ENCODE results near the gene ZW10. TPM values are rescaled to one million over a fixed set of nuclear protein-coding genes. Genes with fewer than 3 reads are reported as not detected.

ZW10 gene
- total and polyA plus RNA-seq, 2 experiments from 2014 or later = 12.3 to 30.5 TPM

- no peak for TF ChIP-seq CREB1 (CRISPR knock-in tag; IDR thresholded peaks at IDR 0.05; ENCODE audit: low read depth)
- TF ChIP-seq CTCF (conservative IDR thresholded peaks at IDR 0.05; ENCODE audit: low read depth in 2 of 2) = no peak
- no peak for TF ChIP-seq STAT1 (IDR thresholded peaks at IDR 0.05; ENCODE audit: unreplicated experiment)
- no peak for TF ChIP-seq JUNB (IDR thresholded peaks at IDR 0.05; ENCODE audit: unreplicated experiment)
- no peak for TF ChIP-seq POLR2AphosphoS5 (IDR thresholded peaks at IDR 0.05; ENCODE audit: low read depth)
- no peak for TF ChIP-seq NANOG (IDR thresholded peaks at IDR 0.05; ENCODE audit: borderline replicate concordance)
- no peak for TF ChIP-seq ZNF114 (CRISPR knock-in tag; IDR thresholded peaks at IDR 0.05)
- no peak for TF ChIP-seq REST (IDR thresholded peaks at IDR 0.05; ENCODE audit: unreplicated experiment)
- no peak for TF ChIP-seq EZH2phosphoT487 (IDR thresholded peaks at IDR 0.05; ENCODE audit: unreplicated experiment)
- no peak for TF ChIP-seq ZNF462 (CRISPR knock-in tag; IDR thresholded peaks at IDR 0.05)
- TF ChIP-seq EZH2 (IDR thresholded peaks at IDR 0.05; ENCODE audit: low read depth, unreplicated experiment) = no peak
- no peak for TF ChIP-seq ETS1 (IDR thresholded peaks at IDR 0.05)
- TF ChIP-seq ZNF331 (CRISPR knock-in tag; IDR thresholded peaks at IDR 0.05; ENCODE audit: low read depth) = no peak
- DNase-seq (ENCODE audit: low spot score) = no peak
- H3K27me3 ChIP-seq (ENCODE audit: insufficient read depth) = no peaks in the 10 kb centered on the region
- Mint-ChIP-seq H3K9me3 (peaks cover 7% of the 10 kb centered on the region; the same call in 2 of the 3 replicates), H3K27ac (no peak overlapping the region), H3K4me3 (no peak overlapping the region), H3K36me3 (ENCODE audit: low read depth) (peaks cover 3% of the 10 kb centered on the region), H3K4me1 (peaks cover 7% of the 10 kb centered on the region), H3K27me3 (ENCODE audit: insufficient read depth, low read depth, poor library complexity) (peaks cover 9% of the 10 kb centered on the region)
- H3K79me2 ChIP-seq (replicated peaks; ENCODE audit: insufficient read depth) = no peaks in the 10 kb centered on the region
- H3K36me3 ChIP-seq (ENCODE audit: insufficient read depth) = no peaks in the 10 kb centered on the region
- H3K27ac ChIP-seq (ENCODE audit: low read depth) = no peak overlapping the region
- H3K4me1 ChIP-seq (ENCODE audit: insufficient read depth) = no peaks in the 10 kb centered on the region
- no peaks in the 10 kb centered on the region for H3F3A ChIP-seq (replicated peaks; ENCODE audit: low read depth)
- 0 out of 2 replicates have a peak, but pooled peaks cover 6% of the 10 kb centered on the region for H3K9me2 ChIP-seq (ENCODE audit: insufficient read depth)
- no peak overlapping the region for H3K4me3 ChIP-seq
- no peak for ATAC-seq
- H3K4me2 ChIP-seq = no peak overlapping the region
- H2AFZ ChIP-seq = no peak overlapping the region
- H4K20me1 ChIP-seq (replicated peaks; ENCODE audit: insufficient read depth) = no peaks in the 10 kb centered on the region
These were observed 72.0 kb downstream of the ZW10 start for GRCh38 chr11:113701491-113701890.
